GM12891 (cell line): Measurements from ENCODE around the gene ZNF443.

Experiments used
- POLR2A ChIP-seq: IDR thresholded peaks from 2 replicates; pipeline ENCODE4 v1.6.1; 2011; ENCODE audit warnings: low read depth, low read length, control low read depth
- POLR2AphosphoS5 ChIP-seq: IDR thresholded peaks from 2 replicates; pipeline ENCODE4 v1.6.1; 2011; ENCODE audit warnings: low read depth, low read length, control low read depth
- POU2F2 ChIP-seq: IDR thresholded peaks from 2 replicates; pipeline ENCODE4 v1.6.1; 2011; ENCODE audit warnings: low read depth, mild to moderate bottlenecking, control low read depth, low read length, moderate library complexity
- SPI1 ChIP-seq: IDR thresholded peaks from 2 replicates; pipeline ENCODE4 v1.6.1; 2011; ENCODE audit warnings: low read depth, low read length, control low read depth
- TAF1 ChIP-seq: IDR thresholded peaks from 2 replicates; pipeline ENCODE4 v1.6.1; 2011; ENCODE audit warnings: low read depth, low read length, control low read depth

DNA sequence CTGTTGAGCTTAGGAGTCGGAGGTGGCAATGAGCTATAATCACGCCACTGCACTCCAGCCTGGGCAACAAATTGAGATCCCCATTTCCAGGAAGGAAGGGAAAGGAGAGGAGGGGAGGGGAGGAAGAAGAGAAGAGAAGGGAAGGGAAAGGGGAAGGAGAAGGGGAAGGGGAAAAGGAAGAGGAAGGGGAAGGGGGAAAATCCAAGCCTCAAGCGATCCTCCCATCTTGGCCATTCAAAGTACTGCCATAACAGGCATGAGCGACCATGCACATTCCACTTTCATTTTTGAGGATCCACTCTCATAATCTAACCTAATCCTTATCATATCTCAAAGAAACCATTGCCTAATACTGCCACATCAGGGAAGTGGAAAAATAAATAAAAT is 14.9 kb downstream of the ZNF443 start:
- TF ChIP-seq POLR2A (no peak), POLR2AphosphoS5 (no peak), TAF1 (no peak), SPI1 (no peak), POU2F2 (no peak)
